H9 (cell line): Measurements from ENCODE around the gene PLB1. TPM values are rescaled to one million over a fixed set of nuclear protein-coding genes. Genes with fewer than 3 reads are reported as not detected.

Source experiments
- DNase-seq: peaks from one replicate; pipeline ENCODE4 v3.0.0-alpha.2; 2017
- H2AFZ ChIP-seq: one replicate; pipeline ENCODE4 v1.6.1; 2013; ENCODE audit warnings: mild to moderate bottlenecking, low read length, control low read depth, moderate library complexity
- H2AK5ac ChIP-seq: 2 replicates; pipeline ENCODE4 v1.6.1; 2013; ENCODE audit warnings: low read length, control low read depth, mixed read lengths; ENCODE audit not compliant: insufficient read length
- H2BK120ac ChIP-seq: one replicate; pipeline ENCODE4 v1.6.1; 2013; ENCODE audit warnings: low read depth, mild to moderate bottlenecking, low read length, control low read depth, inconsistent platforms; ENCODE audit not compliant: poor library complexity, severe bottlenecking
- H2BK12ac ChIP-seq: 2 replicates; pipeline ENCODE4 v1.6.1; 2013; ENCODE audit warnings: low read length, control low read depth, mixed read lengths, low read depth; ENCODE audit not compliant: insufficient read length
- H2BK15ac ChIP-seq: 2 replicates; pipeline ENCODE4 v1.6.1; 2013; ENCODE audit warnings: low read depth, low read length, control low read depth
- H2BK20ac ChIP-seq: one replicate; pipeline ENCODE4 v1.6.1; 2013; ENCODE audit warnings: low read depth, mild to moderate bottlenecking, low read length, control low read depth, inconsistent platforms; ENCODE audit not compliant: poor library complexity, severe bottlenecking
- H2BK5ac ChIP-seq: 2 replicates; pipeline ENCODE4 v1.6.1; 2013; ENCODE audit warnings: low read length, control low read depth, mixed read lengths; ENCODE audit not compliant: insufficient read length
- H3K14ac ChIP-seq: 2 replicates; pipeline ENCODE4 v1.6.1; 2013; ENCODE audit warnings: low read length, control low read depth; ENCODE audit not compliant: insufficient read depth
- H3K18ac ChIP-seq: 2 replicates; pipeline ENCODE4 v1.6.1; 2013; ENCODE audit warnings: low read depth, mild to moderate bottlenecking, mixed read lengths, low read length, control low read depth; ENCODE audit not compliant: insufficient read length
- H3K23ac ChIP-seq: 2 replicates; pipeline ENCODE4 v1.6.1; 2013; ENCODE audit warnings: low read length, control low read depth, mixed read lengths, low read depth; ENCODE audit not compliant: insufficient read length
- H3K23me2 ChIP-seq: 2 replicates; pipeline ENCODE4 v1.6.1; 2013; ENCODE audit warnings: low read depth, mild to moderate bottlenecking, mixed read lengths, low read length, control low read depth; ENCODE audit not compliant: insufficient read length, poor library complexity, severe bottlenecking
- H3K27ac ChIP-seq: 2 replicates; pipeline ENCODE4 v1.5.1; 2013; ENCODE audit warnings: low read length, control low read depth, mixed read lengths, low read depth; ENCODE audit not compliant: insufficient read length
- H3K27me3 ChIP-seq: 2 replicates; pipeline ENCODE4 v1.6.1; 2013; ENCODE audit warnings: low read length, control low read depth, inconsistent platforms; ENCODE audit not compliant: insufficient read depth
- H3K4ac ChIP-seq: 2 replicates; pipeline ENCODE4 v1.6.1; 2013; ENCODE audit warnings: low read depth, mild to moderate bottlenecking, control low read depth, inconsistent platforms, low read length, moderate library complexity
- H3K4me1 ChIP-seq: 2 replicates; pipeline ENCODE4 v1.6.1; 2013; ENCODE audit warnings: low read length, control low read depth, inconsistent platforms; ENCODE audit not compliant: insufficient read depth
- H3K4me2 ChIP-seq: 2 replicates; pipeline ENCODE4 v1.6.1; 2013; ENCODE audit warnings: low read length, control low read depth, mixed read lengths; ENCODE audit not compliant: insufficient read length, insufficient read depth
- H3K56ac ChIP-seq: 2 replicates; pipeline ENCODE4 v1.6.1; 2013; ENCODE audit warnings: low read depth, mild to moderate bottlenecking, mixed read lengths, low read length, control low read depth; ENCODE audit not compliant: insufficient read length
- H3K79me1 ChIP-seq: 2 replicates; pipeline ENCODE4 v1.6.1; 2013; ENCODE audit warnings: low read depth, mild to moderate bottlenecking, moderate library complexity, low read length, control low read depth, inconsistent platforms; ENCODE audit not compliant: insufficient read depth, poor library complexity, severe bottlenecking
- H3K79me2 ChIP-seq: 2 replicates; pipeline ENCODE4 v1.6.1; 2013; ENCODE audit warnings: low read length, control low read depth, inconsistent platforms; ENCODE audit not compliant: insufficient read depth
- H3K9ac ChIP-seq: 2 replicates; pipeline ENCODE4 v1.6.1; 2013; ENCODE audit warnings: low read length, control low read depth, mixed read lengths; ENCODE audit not compliant: insufficient read length; ENCODE audit errors: extremely low read depth
- H3K9me3 ChIP-seq: one replicate; pipeline ENCODE4 v1.6.1; 2013; ENCODE audit warnings: low read depth, low read length, inconsistent platforms; ENCODE audit not compliant: control insufficient read depth
- H3T11ph ChIP-seq: one replicate; pipeline ENCODE4 v1.6.1; 2013; ENCODE audit warnings: mild to moderate bottlenecking, low read length, control low read depth, inconsistent platforms
- H4K20me1 ChIP-seq: one replicate; pipeline ENCODE4 v1.6.1; 2013; ENCODE audit not compliant: control insufficient read depth, insufficient read length, insufficient read depth
- H4K5ac ChIP-seq: 2 replicates; pipeline ENCODE4 v1.6.1; 2013; ENCODE audit warnings: low read depth, mild to moderate bottlenecking, mixed read lengths, low read length, control low read depth; ENCODE audit not compliant: insufficient read length
- H4K8ac ChIP-seq: replicated peaks from 2 replicates; pipeline ENCODE4 v1.6.1; 2013; ENCODE audit warnings: low read length, control low read depth, mixed read lengths, low read depth; ENCODE audit not compliant: insufficient read length
- H4K91ac ChIP-seq: 2 replicates; pipeline ENCODE4 v1.6.1; 2013; ENCODE audit warnings: low read depth, mild to moderate bottlenecking, moderate library complexity, mixed read lengths, low read length, control low read depth; ENCODE audit not compliant: insufficient read length
- H3K27ac Mint-ChIP-seq, 3 experiments: 2 replicates in 2 of 3; 3 replicates in 1 of 3; pipeline ENCODE4 v1.8.0; 2020 to 2021; ENCODE audit warnings: mixed read lengths in 3 of 3, mild to moderate bottlenecking in 1 of 3, moderate library complexity in 1 of 3
- H3K27me3 Mint-ChIP-seq: 2 replicates; pipeline ENCODE4 v1.8.0; 2021; ENCODE audit warnings: low read depth, mild to moderate bottlenecking, moderate library complexity, mixed read lengths
- H3K36me3 Mint-ChIP-seq, 3 experiments: 2 replicates in 2 of 3; 3 replicates in 1 of 3; pipeline ENCODE4 v1.8.0; 2020 to 2021; ENCODE audit warnings: low read depth in 3 of 3, mixed read lengths in 3 of 3; ENCODE audit not compliant: insufficient read depth in 1 of 3
- H3K4me1 Mint-ChIP-seq, 2 experiments: 2 replicates each; pipeline ENCODE4 v1.8.0; 2020; ENCODE audit warnings: mixed read lengths in 2 of 2
- H3K4me3 Mint-ChIP-seq, 2 experiments: 2 replicates in 1 of 2; 3 replicates in 1 of 2; pipeline ENCODE4 v1.8.0; 2020 to 2021; ENCODE audit warnings: mild to moderate bottlenecking in 2 of 2, mixed read lengths in 2 of 2, moderate library complexity in 1 of 2
- H3K9me3 Mint-ChIP-seq, 2 experiments: 2 replicates in 1 of 2; 3 replicates in 1 of 2; pipeline ENCODE4 v1.8.0; 2020; ENCODE audit warnings: mild to moderate bottlenecking in 2 of 2, mixed read lengths in 2 of 2, moderate library complexity in 1 of 2
- CTCF ChIP-seq: fragments of 200-600 bp; sonication (generic); conservative IDR thresholded peaks from 3 replicates; pipeline ENCODE4 v1.8.0; 2021; ENCODE audit warnings: antibody characterized with exemption, mild to moderate bottlenecking
- WGBS: extraction: QIAGEN DNeasy Blood & Tissue Kit; methylation state at CpG from one replicate; pipeline ENCODE4 v1.1.7; 2013; ENCODE audit warnings: missing lambda C conversion rate, low lambda C conversion rate, mixed read lengths; ENCODE audit not compliant: insufficient read length; ENCODE audit errors: extremely low coverage; 5-methylcytosine and 5-hydroxymethylcytosine counted together
- total RNA-seq: library from RNA; stranded (reverse); gene quantifications from 2 replicates; pipeline ENCODE4 v1.2.1, GENCODE V29; 2021

The PLB1 gene
- total RNA-seq, 1 experiment from 2014 or later, result not detected

- Histone ChIP-seq H3K79me1 (no peaks in the 10 kb centered on the region), H3K4me2 (no peak overlapping the region), H2BK12ac (no peak overlapping the region), H2BK15ac (no peak overlapping the region), H3K56ac (no peak overlapping the region), H3K23me2 (no peaks in the 10 kb centered on the region), H4K8ac (no peak overlapping the region), H2AK5ac (no peak overlapping the region), H4K91ac (no peak overlapping the region), H3K9ac (no peak overlapping the region), H4K5ac (no peak overlapping the region), H3T11ph (no peak overlapping the region), H2AFZ (no peak overlapping the region), H4K20me1 (no peaks in the 10 kb centered on the region), H3K4ac (no peak overlapping the region), H2BK5ac (no peak overlapping the region), H3K23ac (no peak overlapping the region), H2BK120ac (no peak overlapping the region), H3K27me3 (no peaks in the 10 kb centered on the region), H3K9me3 (no peaks in the 10 kb centered on the region), H3K4me1 (no peaks in the 10 kb centered on the region), H3K14ac (no peak overlapping the region), H3K79me2 (no peaks in the 10 kb centered on the region), H2BK20ac (no peak overlapping the region), H3K27ac (no peak overlapping the region), H3K18ac (no peak overlapping the region)
- H3K27ac Mint-ChIP-seq, result no peak overlapping the region
- peaks cover 7% of the 10 kb centered on the region in 2 experiments; a peak in 3 of 5 replicates for H3K9me3 Mint-ChIP-seq
- no peak for DNase-seq
- H3K4me1 Mint-ChIP-seq, result peaks cover 15 to 17% of the 10 kb centered on the region in 2 experiments
- WGBS, result no CpG with 5 or more reads among the region's 2 CpGs
- peaks cover 0 to 3% (median 0%) of the 10 kb centered on the region in 3 experiments; a peak in 1 of 7 replicates for H3K36me3 Mint-ChIP-seq
- H3K4me3 Mint-ChIP-seq, result no peak overlapping the region
- H3K27me3 Mint-ChIP-seq, result peaks cover 3% of the 10 kb centered on the region
- no peak for TF ChIP-seq CTCF
These were observed 173.0 kb downstream of the PLB1 start for GRCh38 chr2:28668880-28669279.
